MM.1S (cell line): ENCODE data around the gene SERPINA10.

Source experiments
- DNase-seq: peaks from one replicate; pipeline ENCODE4 v3.0.0-alpha.2; 2015
- H2AFZ ChIP-seq: fragments of 300-600 bp; sonication (generic); 2 replicates; pipeline ENCODE4 v1.6.0; 2016; ENCODE audit warnings: antibody characterized with exemption, low read length
- H3F3A ChIP-seq: fragments of 300-600 bp; sonication (generic); 2 replicates; pipeline ENCODE4 v1.6.1; 2016; ENCODE audit warnings: mild to moderate bottlenecking, antibody characterized with exemption, low read length, moderate library complexity, mixed read lengths; ENCODE audit not compliant: insufficient read depth
- H3K27ac ChIP-seq: fragments of 300-600 bp; sonication (generic); 2 replicates; pipeline ENCODE4 v1.5.1; 2016; ENCODE audit warnings: mild to moderate bottlenecking, low read length
- H3K27me3 ChIP-seq: fragments of 300-600 bp; sonication (generic); replicated peaks from 2 replicates; pipeline ENCODE4 v1.6.0; 2016; ENCODE audit warnings: low read length; ENCODE audit not compliant: insufficient read depth
- H3K36me3 ChIP-seq: fragments of 300-600 bp; sonication (generic); replicated peaks from 2 replicates; pipeline ENCODE4 v1.6.1; 2016; ENCODE audit warnings: mild to moderate bottlenecking, low read length, mixed read lengths; ENCODE audit not compliant: insufficient read depth
- H3K4me1 ChIP-seq: fragments of 300-600 bp; sonication (generic); 2 replicates; pipeline ENCODE4 v1.6.1; 2016; ENCODE audit warnings: low read length, mixed read lengths
- H3K4me2 ChIP-seq: fragments of 300-600 bp; sonication (generic); 2 replicates; pipeline ENCODE4 v1.6.0; 2016; ENCODE audit warnings: low read depth, low read length
- H3K4me3 ChIP-seq: fragments of 300-600 bp; sonication (generic); 2 replicates; pipeline ENCODE4 v1.5.1; 2016; ENCODE audit warnings: low read length, mixed read lengths
- H3K79me2 ChIP-seq: fragments of 300-600 bp; sonication (generic); 2 replicates; pipeline ENCODE4 v1.6.1; 2016; ENCODE audit warnings: mixed run types, low read length, mixed read lengths
- H3K9ac ChIP-seq: fragments of 300-600 bp; sonication (generic); 2 replicates; pipeline ENCODE4 v1.6.1; 2016; ENCODE audit warnings: low read length, mixed read lengths
- H3K9me2 ChIP-seq: fragments of 300-600 bp; sonication (generic); replicated peaks from 2 replicates; pipeline ENCODE4 v1.6.1; 2016; ENCODE audit warnings: mild to moderate bottlenecking, low read length, mixed read lengths; ENCODE audit not compliant: insufficient read depth
- H3K9me3 ChIP-seq: fragments of 300-600 bp; sonication (generic); replicated peaks from 2 replicates; pipeline ENCODE4 v1.6.1; 2016; ENCODE audit warnings: mild to moderate bottlenecking, low read length, mixed read lengths; ENCODE audit not compliant: insufficient read depth
- H4K20me1 ChIP-seq: fragments of 300-600 bp; sonication (generic); 2 replicates; pipeline ENCODE4 v1.6.1; 2016; ENCODE audit warnings: mild to moderate bottlenecking, low read length, moderate library complexity, mixed read lengths; ENCODE audit not compliant: insufficient read depth
- CTCF ChIP-seq: fragments of 300-600 bp; sonication (generic); IDR thresholded peaks from 2 replicates; pipeline ENCODE4 v1.5.1; 2016; ENCODE audit warnings: antibody characterized with exemption, low read length, mixed read lengths
- EZH2 ChIP-seq: fragments of 300-600 bp; sonication (generic); optimal IDR thresholded peaks from 2 replicates; pipeline ENCODE3; 2017; ENCODE audit warnings: low read depth, mild to moderate bottlenecking, antibody characterized with exemption, low read length, mixed read lengths
- EZH2phosphoT487 ChIP-seq: fragments of 300-600 bp; sonication (generic); IDR thresholded peaks from 2 replicates; pipeline ENCODE4 v1.6.1; 2018; ENCODE audit warnings: antibody characterized with exemption, low read length

Gene SERPINA10

GRCh38 chr14:94292872-94293577 is at the start of gene SERPINA10:
TSS of gene SERPINA10 (minus strand) at chr14:94293268. CDS start at chr14:94290593, 2,675 bp downstream.
- H4K20me1 ChIP-seq = no peaks in the 10 kb centered on the region
- H3K4me3 ChIP-seq = no peak within 1 kb of the TSS
- H3K27ac ChIP-seq = no peak within 1 kb of the TSS
- no peaks in the 10 kb centered on the region for H3K27me3 ChIP-seq
- H3K9me3 ChIP-seq = no peaks in the 10 kb centered on the region
- H3F3A ChIP-seq = no peaks in the 10 kb centered on the region
- no peaks in the 10 kb centered on the region for H3K79me2 ChIP-seq
- H2AFZ ChIP-seq = no peak within 1 kb of the TSS
- no peak for TF ChIP-seq EZH2phosphoT487
- TF ChIP-seq CTCF = no peak
- TF ChIP-seq EZH2 = no peak
- H3K9me2 ChIP-seq = no peaks in the 10 kb centered on the region
- H3K36me3 ChIP-seq = no peaks in the 10 kb centered on the region
- no peak within 1 kb of the TSS for H3K9ac ChIP-seq
- DNase-seq = no peak
- no peak within 1 kb of the TSS for H3K4me2 ChIP-seq
- H3K4me1 ChIP-seq = no peaks in the 10 kb centered on the region

- no peaks in the 10 kb centered on the region for H3K9me3 ChIP-seq
- peaks cover 8% of the 10 kb centered on the region for H3F3A ChIP-seq
- no peak overlapping the region for H3K4me3 ChIP-seq
- H4K20me1 ChIP-seq = no peaks in the 10 kb centered on the region
- peaks cover 15% of the 10 kb centered on the region for H3K4me1 ChIP-seq
- no peaks in the 10 kb centered on the region for H3K27me3 ChIP-seq
- no peaks in the 10 kb centered on the region for H3K79me2 ChIP-seq
- no peak for DNase-seq
- H3K27ac ChIP-seq = no peak overlapping the region
- no peak for TF ChIP-seq EZH2
- TF ChIP-seq CTCF = no peak
- no peak for TF ChIP-seq EZH2phosphoT487
- H2AFZ ChIP-seq = no peak overlapping the region
- no peak overlapping the region for H3K9ac ChIP-seq
- no peaks in the 10 kb centered on the region for H3K36me3 ChIP-seq
- no peaks in the 10 kb centered on the region for H3K9me2 ChIP-seq
- H3K4me2 ChIP-seq = no peak overlapping the region
Measured at GRCh38 chr14:94342334-94342934, 49.4 kb upstream of the SERPINA10 start.

GRCh38 chr14:94341656-94342333 is 48.7 kb upstream of the SERPINA10 start:
- peaks cover 9% of the 10 kb centered on the region for H3K4me1 ChIP-seq

More at GRCh38 chr14:94341656-94342333, 48.7 kb upstream of the SERPINA10 start:
- H2AFZ ChIP-seq = no peak overlapping the region
- TF ChIP-seq EZH2 (no peak), EZH2phosphoT487 (no peak)
- peaks cover 4% of the 10 kb centered on the region for H3F3A ChIP-seq
- no peaks in the 10 kb centered on the region for H3K36me3 ChIP-seq
- H3K4me3 ChIP-seq = no peak overlapping the region
- no peaks in the 10 kb centered on the region for H3K27me3 ChIP-seq
- no peak overlapping the region for H3K4me2 ChIP-seq
- no peak overlapping the region for H3K9ac ChIP-seq
- no peak overlapping the region for H3K27ac ChIP-seq
- H3K9me3 ChIP-seq = no peaks in the 10 kb centered on the region
- H3K9me2 ChIP-seq = no peaks in the 10 kb centered on the region
- H3K79me2 ChIP-seq = no peaks in the 10 kb centered on the region
- no peak for DNase-seq
- no peaks in the 10 kb centered on the region for H4K20me1 ChIP-seq
